Right hindlimb (tissue), 1 donor: ENCODE measurements around the gene TFDP1.
"Not testable (repeated sequence)": the region's sequence is repeated elsewhere in the genome, so short reads cannot be mapped to it uniquely, and the experiment has no call there.

Experiments used
- DNase-seq: peaks from one replicate; pipeline ENCODE4 v3.0.0-alpha.2; 2018

The TFDP1 gene

DNA sequence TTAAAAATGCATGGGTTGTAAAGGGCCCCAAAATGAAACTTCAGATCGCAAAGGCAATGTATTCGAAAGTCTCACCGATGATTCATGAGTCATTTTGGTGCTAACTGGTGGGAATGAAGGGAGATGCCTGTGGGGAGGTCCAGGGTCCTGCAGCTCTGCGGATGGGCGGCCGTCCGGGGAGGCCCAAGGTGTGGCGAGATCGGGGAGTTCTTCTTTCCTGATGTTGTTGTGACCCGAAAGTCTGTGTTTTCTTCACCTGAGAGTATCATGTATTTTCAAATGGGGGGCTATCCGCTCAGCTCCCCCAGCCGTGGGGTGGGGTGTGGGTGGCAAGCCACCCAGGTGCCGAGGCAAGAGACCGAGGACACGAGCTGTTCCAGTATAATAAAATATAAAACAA, 36.5 kb downstream of the TFDP1 start:
- no peak for DNase-seq

DNA sequence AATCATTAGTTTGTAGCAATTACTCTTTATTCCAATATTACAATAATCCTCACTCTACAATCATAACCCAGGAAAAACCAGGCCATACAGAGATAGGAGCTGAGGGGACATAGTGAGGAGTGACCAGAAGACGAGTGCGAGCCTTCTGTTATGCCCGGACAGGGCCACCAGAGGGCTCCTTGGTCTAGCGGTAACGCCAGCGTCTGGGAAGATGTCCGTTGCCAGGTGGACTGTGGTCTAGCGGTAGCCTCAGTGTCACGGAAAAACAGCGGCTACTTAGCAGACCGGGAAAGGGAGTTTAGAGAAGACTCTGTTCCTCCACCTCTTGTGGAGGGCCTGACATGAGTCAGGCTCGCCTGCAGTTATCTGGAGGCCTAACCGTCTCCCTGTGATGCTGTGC, 36.9 kb downstream of the TFDP1 start:
- not testable (repeated sequence) for DNase-seq

- DNase-seq, result not testable (repeated sequence)
Observed at GRCh38 chr13:113621986-113622550, 37.5 kb downstream of the TFDP1 start.

DNA sequence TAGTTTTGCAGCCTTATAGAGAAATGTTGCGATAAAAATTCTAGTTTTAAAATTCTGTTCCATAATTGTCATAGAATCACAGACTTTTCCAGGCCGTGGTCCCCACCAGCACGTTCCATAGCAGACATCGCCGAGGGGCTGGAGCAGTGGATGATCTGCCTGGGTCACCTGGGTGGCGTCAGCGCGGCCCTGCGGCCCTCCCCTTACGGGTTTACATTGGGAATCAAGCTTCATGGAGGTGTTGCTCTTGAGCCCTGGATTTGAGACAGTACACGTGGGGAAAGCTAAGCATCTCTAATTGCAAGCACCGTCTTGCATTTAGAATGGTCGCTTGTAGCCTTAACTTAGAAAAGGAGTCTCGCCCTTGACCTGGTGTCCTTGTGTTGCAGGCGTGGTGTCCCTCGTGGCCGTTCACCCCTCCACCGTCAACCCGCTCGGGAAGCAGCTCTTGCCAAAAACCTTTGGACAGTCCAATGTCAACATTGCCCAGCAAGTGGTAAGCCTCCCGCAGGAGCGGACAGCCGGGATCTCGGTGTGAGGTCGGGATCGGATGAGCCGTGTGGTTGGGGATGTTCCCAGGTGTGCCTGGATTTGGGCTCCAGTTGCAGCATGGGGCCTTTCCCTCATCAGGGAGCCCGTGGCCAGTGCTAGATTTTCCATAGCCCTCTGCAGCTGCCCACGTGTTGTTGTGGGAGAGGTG, 38.4 kb downstream of the TFDP1 start:
- DNase-seq, result no peak

DNA sequence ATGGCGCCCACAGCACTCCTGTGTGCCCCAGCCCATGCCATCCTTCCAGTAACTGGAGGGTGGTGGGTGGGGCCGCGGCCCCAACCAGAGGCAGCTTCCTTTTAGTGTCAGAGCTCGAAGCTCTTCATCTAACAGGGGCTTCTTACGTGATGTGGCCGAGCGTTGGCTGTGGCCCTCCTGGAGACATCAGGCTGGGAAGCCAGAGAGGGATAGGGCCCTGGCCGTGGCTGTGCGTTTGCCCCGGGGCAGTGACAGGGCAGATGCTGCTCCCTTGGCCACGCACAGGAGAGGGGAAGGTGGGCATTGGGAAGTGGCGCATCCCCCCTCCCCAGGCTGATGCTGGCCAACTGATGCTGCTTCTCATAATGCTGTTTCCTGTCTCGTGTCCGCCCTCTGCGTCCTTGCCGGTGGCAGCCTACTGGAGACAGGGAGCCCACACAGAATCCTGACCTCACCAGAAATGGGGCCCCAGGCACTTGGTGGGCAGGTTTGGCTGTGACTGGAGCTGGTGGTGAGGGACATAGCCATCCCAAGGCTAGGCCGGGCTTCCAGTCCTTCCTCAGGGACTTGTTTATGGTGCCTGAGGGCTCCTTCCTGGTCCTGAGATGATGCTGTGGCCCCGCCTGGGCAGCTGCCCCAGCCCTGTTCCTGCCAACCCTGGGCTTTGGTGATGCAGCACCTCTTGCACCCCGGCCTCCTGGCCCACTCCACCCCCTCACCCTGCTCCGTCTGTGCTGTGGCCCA, 39.1 kb downstream of the TFDP1 start:
- no peak for DNase-seq

DNA sequence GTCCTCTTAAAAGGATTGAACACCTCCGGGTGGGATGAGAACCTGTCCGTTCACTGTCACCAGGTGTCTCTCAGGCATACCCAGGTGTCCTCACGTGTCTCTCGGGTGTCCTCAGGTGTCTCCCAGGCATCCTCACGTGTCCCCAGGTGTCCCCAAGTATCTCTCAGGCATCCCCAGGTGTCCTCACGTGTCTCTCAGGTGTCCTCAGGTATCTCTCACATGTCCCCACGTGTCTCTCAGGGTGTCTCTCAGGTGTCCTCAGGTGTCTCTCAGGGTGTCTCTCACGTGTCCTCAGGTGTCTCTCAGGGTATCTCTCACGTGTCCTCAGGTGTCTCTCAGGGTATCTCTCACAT, 39.7 kb downstream of the TFDP1 start:
- no peak for DNase-seq

GRCh38 chr13:113624640-113625304, 40.2 kb downstream of the TFDP1 start:
- not testable (repeated sequence) for DNase-seq

GRCh38 chr13:113625965-113626721, 41.6 kb downstream of the TFDP1 start:
- no peak for DNase-seq

- DNase-seq, result no peak
Observed at GRCh38 chr13:113627136-113627535, 42.6 kb downstream of the TFDP1 start.

GRCh38 chr13:113628291-113629270, 44.0 kb downstream of the TFDP1 start:
- DNase-seq, result no peak

DNA sequence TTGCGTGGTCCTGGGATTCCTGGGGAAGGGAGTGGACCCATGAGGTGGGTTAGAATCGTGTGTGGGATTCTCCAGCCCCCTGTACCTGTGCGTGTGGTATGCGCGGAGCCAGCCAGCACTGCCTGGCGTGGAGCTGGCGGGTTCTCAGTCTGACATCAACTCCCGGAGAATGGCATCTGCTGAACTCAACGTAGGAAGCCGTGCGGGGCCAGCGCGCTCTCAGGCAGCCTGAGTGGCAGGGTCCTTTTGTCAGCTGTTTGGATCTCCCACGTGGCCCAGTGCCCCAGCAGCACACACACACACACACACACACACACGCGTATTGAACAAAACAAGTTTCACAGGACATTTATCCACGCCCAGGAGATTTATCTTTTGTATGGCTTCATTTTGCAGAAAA, 45.3 kb downstream of the TFDP1 start:
- DNase-seq, result no peak

- no peak for DNase-seq
Observed at GRCh38 chr13:113630296-113630695, 45.7 kb downstream of the TFDP1 start.

DNA sequence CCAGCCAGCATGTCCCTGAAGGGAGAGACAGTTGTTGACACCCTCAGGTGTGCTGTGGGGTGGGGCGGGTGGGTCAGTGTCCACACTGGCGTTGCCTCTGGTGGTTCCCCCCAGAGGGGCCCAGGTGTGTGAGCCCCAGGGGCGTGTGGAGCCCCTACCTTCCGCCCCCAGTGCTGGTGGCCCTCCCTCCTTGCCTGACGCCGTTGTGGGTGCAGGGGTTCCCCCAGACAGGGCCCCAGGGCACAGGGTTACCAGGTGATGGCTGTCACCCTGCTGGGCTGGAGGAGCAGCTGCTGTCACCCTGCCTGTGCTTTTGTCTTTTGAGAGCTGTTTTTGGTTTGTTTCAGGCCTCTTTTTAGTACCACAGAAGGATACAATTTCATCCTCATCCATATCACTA, 46.3 kb downstream of the TFDP1 start:
- DNase-seq, result no peak

GRCh38 chr13:113631341-113632095, 47.0 kb downstream of the TFDP1 start:
- no peak for DNase-seq

DNA sequence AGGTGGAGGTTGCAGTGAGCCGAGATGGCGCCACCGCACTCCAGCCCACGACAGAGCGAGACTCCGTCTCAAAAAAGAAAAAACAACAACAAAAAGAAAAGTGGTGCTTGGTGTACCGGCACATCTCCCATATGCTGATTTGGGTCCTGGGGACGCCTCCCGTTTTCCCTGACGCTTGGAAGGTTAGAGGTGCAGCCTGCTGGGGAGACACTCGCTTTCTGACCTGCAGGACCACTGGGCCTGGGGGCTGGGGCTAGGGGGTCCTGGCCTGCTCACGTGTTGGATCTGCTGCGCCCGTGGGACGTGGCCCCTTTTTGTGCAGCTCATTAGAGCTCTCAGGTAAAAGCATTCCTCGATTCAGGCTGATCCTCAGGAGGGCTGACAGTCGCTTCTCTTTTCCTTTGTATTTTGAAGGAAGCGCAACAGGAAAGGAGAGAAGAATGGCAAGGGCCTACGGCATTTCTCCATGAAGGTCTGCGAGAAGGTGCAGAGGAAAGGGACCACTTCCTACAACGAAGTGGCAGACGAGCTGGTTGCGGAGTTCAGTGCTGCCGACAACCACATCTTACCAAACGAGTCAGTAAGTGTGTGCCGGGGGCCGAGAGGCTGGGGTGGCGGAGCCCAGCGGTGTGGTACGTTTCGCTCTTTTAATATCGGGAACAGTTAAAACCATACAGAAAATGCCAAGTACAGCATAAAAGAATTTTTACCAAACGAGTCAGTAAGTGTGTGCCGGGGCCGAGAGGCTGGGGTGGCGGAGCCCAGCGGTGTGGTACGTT, 48.3 kb downstream of the TFDP1 start:
- no peak for DNase-seq

- no peak for DNase-seq
Observed at GRCh38 chr13:113633485-113633873, 48.9 kb downstream of the TFDP1 start.

DNA sequence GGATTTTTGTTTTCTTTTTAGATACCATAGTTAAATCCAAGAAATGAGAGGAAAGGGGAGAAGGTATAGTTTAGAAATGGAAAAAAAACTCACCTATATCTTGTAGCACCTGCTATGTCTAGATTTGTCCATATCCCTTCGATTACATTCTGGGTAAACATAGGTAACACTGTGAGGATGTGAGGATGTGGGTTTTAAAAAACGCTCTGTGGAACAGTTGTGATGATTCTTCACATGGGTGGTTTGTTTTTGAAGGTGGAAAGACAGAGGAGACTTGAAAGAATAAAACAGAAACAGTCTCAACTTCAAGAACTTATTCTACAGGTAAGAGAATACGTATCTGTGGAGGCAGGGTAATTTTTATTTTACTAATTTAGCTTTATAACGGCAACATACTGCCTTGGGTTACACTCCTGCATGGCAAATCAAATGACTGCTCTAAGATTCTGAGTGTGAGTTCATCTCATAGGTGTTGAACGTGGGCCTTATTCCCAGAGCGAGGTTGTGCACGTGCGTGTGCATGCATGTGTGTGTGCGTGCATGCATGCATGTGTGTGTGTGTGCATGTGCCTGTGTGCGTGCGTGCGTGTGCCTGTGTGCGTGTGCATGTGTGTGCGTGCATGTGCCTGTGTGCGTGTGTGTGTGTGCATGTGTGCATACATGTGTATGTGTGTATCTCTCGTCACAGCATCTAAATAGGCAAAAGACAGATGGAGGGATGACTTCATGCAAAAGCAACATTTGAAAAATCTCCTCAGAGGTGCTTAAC, 49.9 kb downstream of the TFDP1 start:
- no peak for DNase-seq

- DNase-seq, result no peak
Observed at GRCh38 chr13:113635048-113635420, 50.5 kb downstream of the TFDP1 start.

DNA sequence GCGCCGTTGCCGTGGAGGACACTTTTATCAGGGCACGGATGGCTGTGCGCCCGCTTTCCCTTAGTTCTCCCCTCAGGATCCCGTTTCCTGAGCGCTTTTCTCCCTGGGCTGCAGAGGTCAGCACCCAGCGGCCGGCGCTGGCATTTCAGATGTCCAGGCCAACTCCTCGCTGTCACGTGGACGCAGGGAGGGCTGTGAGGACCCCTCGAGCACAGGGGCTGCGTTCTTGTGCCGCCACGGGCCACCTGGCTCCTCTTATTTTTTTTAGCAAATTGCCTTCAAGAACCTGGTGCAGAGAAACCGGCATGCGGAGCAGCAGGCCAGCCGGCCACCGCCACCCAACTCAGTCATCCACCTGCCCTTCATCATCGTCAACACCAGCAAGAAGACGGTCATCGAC, 51.2 kb downstream of the TFDP1 start:
- no peak for DNase-seq
